HEK293T (cell line): ENCODE data around the gene TFAP2C.

Source experiments
- CTCF ChIA-PET: fragments of 350-600 bp; formaldehyde crosslinking; extraction: SDS; loops from one replicate; lab custom pipeline; 2021; ENCODE audit warnings: antibody characterized with exemption, inconsistent platforms; lab: Yijun Ruan, JAX
- POLR2A ChIA-PET: fragments of 350-600 bp; formaldehyde crosslinking; extraction: SDS; loops from one replicate; lab custom pipeline; 2020; ENCODE audit warnings: antibody characterized with exemption, inconsistent platforms; lab: Yijun Ruan, JAX
- DNase-seq: peaks from one replicate; pipeline ENCODE4 v3.0.0; 2012; ENCODE audit warnings: mixed read lengths; ENCODE audit errors: extremely low spot score
- ARNT ChIP-seq: fragments of 450-650 bp; IDR thresholded peaks from 2 replicates; pipeline ENCODE4 v1.6.1; 2017; ENCODE audit warnings: mild to moderate bottlenecking
- BHLHE40 ChIP-seq: fragments of 450-650 bp; IDR thresholded peaks from 2 replicates; pipeline ENCODE4 v1.6.1; 2016; ENCODE audit warnings: mild to moderate bottlenecking, moderate library complexity, borderline replicate concordance
- CTBP1 ChIP-seq: fragments of 450-650 bp; IDR thresholded peaks from 2 replicates; pipeline ENCODE4 v1.6.1; 2016; ENCODE audit warnings: borderline replicate concordance
- ELF4 ChIP-seq: fragments of 450-650 bp; IDR thresholded peaks from 2 replicates; pipeline ENCODE4 v1.6.1; 2017; ENCODE audit warnings: antibody characterized with exemption
- FOXA1 ChIP-seq: fragments of 450-650 bp; IDR thresholded peaks from 2 replicates; pipeline ENCODE4 v1.6.1; 2016; ENCODE audit warnings: mild to moderate bottlenecking
- FOXK2 ChIP-seq: fragments of 450-650 bp; IDR thresholded peaks from 2 replicates; pipeline ENCODE4 v1.6.1; 2016; ENCODE audit warnings: mild to moderate bottlenecking
- FOXM1 ChIP-seq: fragments of 450-650 bp; IDR thresholded peaks from 2 replicates; pipeline ENCODE4 v1.6.1; 2017; ENCODE audit warnings: mild to moderate bottlenecking, borderline replicate concordance
- HDGF ChIP-seq: fragments of 450-650 bp; IDR thresholded peaks from 2 replicates; pipeline ENCODE4 v1.6.1; 2017; ENCODE audit warnings: antibody characterized with exemption, borderline replicate concordance
- L3MBTL2 ChIP-seq: fragments of 450-650 bp; conservative IDR thresholded peaks from 2 replicates; pipeline ENCODE4 v1.6.1; 2016; ENCODE audit warnings: mild to moderate bottlenecking
- LEF1 ChIP-seq: fragments of 450-650 bp; IDR thresholded peaks from 2 replicates; pipeline ENCODE4 v1.6.1; 2017; ENCODE audit warnings: mild to moderate bottlenecking, borderline replicate concordance
- NFRKB ChIP-seq: fragments of 450-650 bp; IDR thresholded peaks from 2 replicates; pipeline ENCODE4 v1.6.1; 2016; ENCODE audit warnings: mild to moderate bottlenecking, moderate library complexity
- PKNOX1 ChIP-seq: fragments of 450-650 bp; IDR thresholded peaks from 2 replicates; pipeline ENCODE4 v1.6.1; 2016
- SP1 ChIP-seq: fragments of 450-650 bp; IDR thresholded peaks from 2 replicates; pipeline ENCODE4 v1.6.1; 2017
- SUZ12 ChIP-seq: fragments of 450-650 bp; IDR thresholded peaks from 2 replicates; pipeline ENCODE4 v1.6.1; 2016; ENCODE audit warnings: mild to moderate bottlenecking
- TARDBP ChIP-seq: fragments of 450-650 bp; IDR thresholded peaks from 2 replicates; pipeline ENCODE4 v1.6.1; 2016
- ZNF384 ChIP-seq: fragments of 450-650 bp; IDR thresholded peaks from 2 replicates; pipeline ENCODE4 v1.6.1; 2016

The TFAP2C gene

GRCh38 chr20:56676679-56677078 is 47.6 kb downstream of the TFAP2C start:
- DNase-seq, result no peak
- ChIA-PET POLR2A (no interaction called here), CTCF (no interaction called here)
- TF ChIP-seq ZNF384, result no peak

DNA sequence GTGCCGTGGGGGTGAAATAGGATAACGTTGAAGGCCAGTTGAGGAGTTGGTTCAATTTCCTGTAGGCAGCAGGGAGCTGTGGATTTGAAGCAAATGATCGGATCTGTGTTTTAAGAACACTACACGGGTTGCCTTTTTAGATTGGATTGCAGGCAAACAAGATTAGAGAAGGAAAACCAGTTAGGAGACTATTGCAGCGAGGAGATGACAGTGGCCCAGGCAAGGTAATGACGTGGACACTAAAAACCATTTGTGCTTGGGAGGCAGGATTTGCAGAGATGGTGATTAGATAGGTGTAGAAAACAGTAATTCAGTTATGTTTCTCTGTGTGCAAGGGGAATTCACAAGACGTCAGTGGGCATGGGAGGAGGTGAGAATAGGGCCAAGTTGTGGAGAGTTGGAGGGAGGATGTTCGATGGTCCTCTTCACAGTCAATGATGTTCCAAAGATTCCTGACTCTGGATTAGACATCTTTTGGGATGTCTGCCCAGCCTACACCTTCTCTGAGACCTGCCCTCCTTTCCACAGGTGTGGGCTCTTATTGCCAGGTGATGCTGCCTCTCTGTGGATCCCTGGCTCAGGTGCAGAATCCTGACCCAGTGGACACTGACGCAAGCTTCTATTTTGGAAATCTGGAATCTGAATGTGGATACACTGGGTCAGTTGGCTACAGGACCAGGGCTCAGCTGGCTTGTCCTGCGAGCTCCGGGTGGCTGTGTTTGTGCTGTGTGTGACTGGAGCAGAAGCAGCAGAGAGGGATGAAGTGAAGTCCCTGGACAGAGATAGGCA is 54.2 kb downstream of the TFAP2C start:
- CTCF ChIA-PET, result no interaction called here
- POLR2A ChIA-PET, result no interaction called here
- TF ChIP-seq SP1 (no peak), SUZ12 (no peak), PKNOX1 (no peak), LEF1 (no peak), ARNT (no peak), ELF4 (no peak), ZNF384 (no peak), FOXM1 (no peak), L3MBTL2 (no peak), NFRKB (no peak), CTBP1 (no peak), BHLHE40 (no peak), FOXA1 (no peak), TARDBP (no peak), HDGF (no peak), FOXK2 (no peak)
- no peak for DNase-seq

DNA sequence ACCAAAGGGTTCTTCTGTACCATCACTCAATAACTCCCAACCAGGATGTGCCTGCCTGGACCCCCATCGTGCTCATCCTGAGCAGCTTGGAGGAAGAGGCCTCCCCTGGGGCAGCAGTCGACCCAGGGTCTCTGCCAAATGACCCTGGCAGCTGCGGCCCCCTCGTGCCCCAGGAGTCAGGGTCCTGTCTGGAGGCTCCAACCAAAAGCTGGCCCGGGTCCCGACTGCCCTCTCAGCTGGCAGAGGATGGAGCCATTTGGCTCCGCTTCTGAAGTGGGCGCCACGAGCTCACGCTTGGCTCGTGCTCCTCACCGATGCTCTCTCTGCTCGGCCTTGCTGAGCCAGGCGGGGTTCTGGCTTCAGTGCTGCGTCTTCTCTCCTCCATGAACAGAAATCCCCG is 56.8 kb downstream of the TFAP2C start:
- ChIA-PET CTCF (no interaction called here), POLR2A (no interaction called here)
- TF ChIP-seq NFRKB, result no peak
- no peak for TF ChIP-seq ZNF384
- TF ChIP-seq SUZ12, result no peak
- TF ChIP-seq LEF1, result no peak
- DNase-seq, result no peak

GRCh38 chr20:56687061-56687460 is 58.0 kb downstream of the TFAP2C start:
- CTCF ChIA-PET, result no interaction called here
- no peak for DNase-seq
- TF ChIP-seq CTBP1 (no peak), FOXK2 (no peak), SUZ12 (no peak), ZNF384 (peak; percentile 71), L3MBTL2 (no peak), PKNOX1 (no peak), ELF4 (no peak)
- POLR2A ChIA-PET, result no interaction called here

DNA sequence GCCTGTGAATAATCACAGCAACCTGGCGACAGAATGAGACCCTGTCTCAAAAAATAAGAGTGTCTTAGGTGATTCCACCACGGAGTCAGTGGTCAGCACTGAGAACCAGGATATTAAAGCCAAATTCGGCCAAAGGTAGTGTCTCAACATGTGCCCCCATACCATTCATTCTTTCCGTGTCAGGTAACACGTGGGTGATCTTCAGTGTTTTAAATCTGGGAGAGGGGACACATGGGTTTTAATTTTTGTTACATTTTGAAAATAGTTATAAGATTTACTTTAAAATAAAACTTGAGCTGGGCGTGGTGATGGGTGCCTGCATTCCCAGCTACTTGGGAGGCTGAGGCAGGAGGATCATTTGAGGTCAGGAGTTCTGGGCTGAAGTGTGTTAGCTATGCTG is 59.0 kb downstream of the TFAP2C start:
- ChIA-PET CTCF (no interaction called here), POLR2A (no interaction called here)
- no peak for DNase-seq
- TF ChIP-seq ELF4 (no peak), TARDBP (no peak), SUZ12 (no peak), PKNOX1 (no peak), HDGF (no peak), CTBP1 (no peak), FOXK2 (no peak)
